ENCODE measurements around the gene WNT4.

WNT4 gene

DNA sequence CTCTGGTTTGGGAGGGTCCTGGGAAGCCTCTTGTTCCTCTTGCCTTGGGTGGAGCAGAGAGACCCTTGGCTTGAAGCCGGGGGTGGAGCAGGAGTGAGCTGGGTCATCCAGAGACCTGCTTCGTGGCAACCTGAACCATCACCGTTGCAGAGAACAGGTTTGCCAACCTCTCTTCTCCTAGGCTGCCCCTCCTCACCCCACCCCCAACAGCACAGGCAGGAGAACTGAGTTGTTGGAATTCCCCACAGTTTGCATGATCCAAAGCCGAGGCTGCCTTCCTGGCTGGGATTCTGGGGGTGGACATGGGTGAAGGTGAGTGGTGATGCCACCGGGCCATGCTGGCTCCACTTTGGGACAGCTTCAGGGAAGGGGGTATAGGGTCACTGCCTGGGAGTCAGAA lies 2.2 kb downstream of the WNT4 start:
- ATAC-seq: no peak
- TF ChIP-seq PPARA (CRISPR knock-in tag; IDR thresholded peaks at IDR 0.05; ENCODE audit: borderline replicate concordance): no peak
- no peak for TF ChIP-seq ESRRG (CRISPR knock-in tag; IDR thresholded peaks at IDR 0.05)
- TF ChIP-seq ZNF70 (CRISPR knock-in tag; IDR thresholded peaks at IDR 0.05): no peak
- no peak for TF ChIP-seq TCF4 (CRISPR knock-in tag; IDR thresholded peaks at IDR 0.05; ENCODE audit: borderline replicate concordance)

GRCh38 chr1:22139817-22140216 lies 3.1 kb downstream of the WNT4 start:
- no peak for TF ChIP-seq ISL1 (CRISPR knock-in tag; IDR thresholded peaks at IDR 0.05)
- TF ChIP-seq, protein P1, sequence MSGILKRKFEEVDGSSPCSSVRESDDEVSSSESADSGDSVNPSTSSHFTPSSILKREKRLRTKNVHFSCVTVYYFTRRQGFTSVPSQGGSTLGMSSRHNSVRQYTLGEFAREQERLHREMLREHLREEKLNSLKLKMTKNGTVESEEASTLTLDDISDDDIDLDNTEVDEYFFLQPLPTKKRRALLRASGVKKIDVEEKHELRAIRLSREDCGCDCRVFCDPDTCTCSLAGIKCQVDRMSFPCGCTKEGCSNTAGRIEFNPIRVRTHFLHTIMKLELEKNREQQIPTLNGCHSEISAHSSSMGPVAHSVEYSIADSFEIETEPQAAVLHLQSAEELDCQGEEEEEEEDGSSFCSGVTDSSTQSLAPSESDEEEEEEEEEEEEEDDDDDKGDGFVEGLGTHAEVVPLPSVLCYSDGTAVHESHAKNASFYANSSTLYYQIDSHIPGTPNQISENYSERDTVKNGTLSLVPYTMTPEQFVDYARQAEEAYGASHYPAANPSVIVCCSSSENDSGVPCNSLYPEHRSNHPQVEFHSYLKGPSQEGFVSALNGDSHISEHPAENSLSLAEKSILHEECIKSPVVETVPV (CRISPR knock-in tag; IDR thresholded peaks at IDR 0.05): no peak
- TF ChIP-seq POU6F1 (CRISPR knock-in tag; IDR thresholded peaks at IDR 0.05; ENCODE audit: borderline replicate concordance, low read depth): no peak
- TF ChIP-seq RARB (CRISPR knock-in tag; IDR thresholded peaks at IDR 0.05): no peak
- no peak for TF ChIP-seq SNAI2 (CRISPR knock-in tag; IDR thresholded peaks at IDR 0.05)
- TF ChIP-seq TOX (CRISPR knock-in tag; IDR thresholded peaks at IDR 0.05; ENCODE audit: borderline replicate concordance): no peak
- no peak for TF ChIP-seq ARNTL (CRISPR knock-in tag; IDR thresholded peaks at IDR 0.05; ENCODE audit: borderline replicate concordance, low read depth)
- TF ChIP-seq GLIS3 (CRISPR knock-in tag; IDR thresholded peaks at IDR 0.05): no peak
- TF ChIP-seq ZFP3 (CRISPR knock-in tag; IDR thresholded peaks at IDR 0.05): no peak
- no peak for TF ChIP-seq ESRRG (CRISPR knock-in tag; IDR thresholded peaks at IDR 0.05)
- no peak for TF ChIP-seq TSHZ2 (CRISPR knock-in tag; IDR thresholded peaks at IDR 0.05)
- TF ChIP-seq PATZ1 (CRISPR knock-in tag; IDR thresholded peaks at IDR 0.05; ENCODE audit: borderline replicate concordance): no peak
- no peak for TF ChIP-seq ZNF565 (CRISPR knock-in tag; conservative IDR thresholded peaks at IDR 0.05; ENCODE audit: low read depth)
- no peak for TF ChIP-seq PPARA (CRISPR knock-in tag; IDR thresholded peaks at IDR 0.05; ENCODE audit: borderline replicate concordance)
- TF ChIP-seq TCF4 (CRISPR knock-in tag; IDR thresholded peaks at IDR 0.05; ENCODE audit: borderline replicate concordance): no peak
- TF ChIP-seq ZC3H10 (CRISPR knock-in tag; IDR thresholded peaks at IDR 0.05): no peak
- TF ChIP-seq ZFP30 (CRISPR knock-in tag; IDR thresholded peaks at IDR 0.05): no peak
- no peak for ATAC-seq

DNA sequence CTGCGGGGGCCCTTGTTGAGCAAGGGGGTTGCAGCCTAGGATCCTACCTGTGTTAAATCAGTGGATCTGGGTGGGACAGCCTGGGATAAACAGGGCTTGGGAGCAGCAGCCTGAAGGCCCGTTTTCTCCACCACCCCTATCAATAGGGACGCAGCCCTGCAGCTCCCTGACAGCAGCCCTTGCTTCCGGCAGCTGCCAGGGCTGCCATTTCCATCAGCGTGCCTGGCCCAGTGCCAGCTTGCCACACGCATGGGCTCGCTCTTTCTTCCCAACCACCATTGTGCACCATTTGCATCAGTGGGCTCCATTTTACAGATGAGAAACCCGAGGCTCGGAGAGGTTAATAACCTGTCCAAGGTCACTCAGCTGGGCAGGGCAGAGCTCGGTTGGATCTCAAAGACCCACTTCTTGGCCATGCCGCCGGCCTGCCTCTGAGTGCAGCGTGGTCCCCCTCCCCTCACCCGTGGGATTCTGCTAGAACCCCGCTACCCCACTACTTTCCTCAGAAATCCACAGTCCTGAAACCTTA lies 3.8 kb downstream of the WNT4 start:
- no peak for TF ChIP-seq ZNF565 (CRISPR knock-in tag; conservative IDR thresholded peaks at IDR 0.05; ENCODE audit: low read depth)
- TF ChIP-seq RARB (CRISPR knock-in tag; IDR thresholded peaks at IDR 0.05): no peak
- no peak for TF ChIP-seq TOX (CRISPR knock-in tag; IDR thresholded peaks at IDR 0.05; ENCODE audit: borderline replicate concordance)
- no peak for TF ChIP-seq TCF4 (CRISPR knock-in tag; IDR thresholded peaks at IDR 0.05; ENCODE audit: borderline replicate concordance)
- TF ChIP-seq, protein P1 (CRISPR knock-in tag; IDR thresholded peaks at IDR 0.05): no peak
- TF ChIP-seq SNAI2 (CRISPR knock-in tag; IDR thresholded peaks at IDR 0.05): no peak
- no peak for TF ChIP-seq PATZ1 (CRISPR knock-in tag; IDR thresholded peaks at IDR 0.05; ENCODE audit: borderline replicate concordance)
- no peak for TF ChIP-seq GLIS3 (CRISPR knock-in tag; IDR thresholded peaks at IDR 0.05)
- no peak for TF ChIP-seq ZC3H10 (CRISPR knock-in tag; IDR thresholded peaks at IDR 0.05)
- ATAC-seq: no peak

Data from SK-N-SH treated with all-trans-retinoic acid at 6 μM for 48 hours (cell line).